K562 (cell line): ENCODE measurements around the gene FIBP. TPM values are rescaled to one million over a fixed set of nuclear protein-coding genes. Genes with fewer than 3 reads are reported as not detected.

Experiments used
- ATAC-seq: fragments of 200-7000 bp; cut with Tn5 transposase; 3 replicates; pipeline ENCODE4 v1.9.1; 2020; ENCODE audit warnings: moderate library complexity
- BruUV-seq: library from RNA; stranded (reverse); fragments of 400-500 nt; replicated peaks from 2 replicates; lab custom pipeline; 2021; lab: Mats Ljungman, UMichigan
- CTCF ChIA-PET: fragments of 300-600 bp; formaldehyde crosslinking; extraction: SDS; loops from one replicate; lab custom pipeline; 2021; ENCODE audit warnings: low intra/inter-chr PET ratio; lab: Yijun Ruan, JAX
- POLR2A ChIA-PET: fragments of 300-600, 350-650 bp; sonication (Branson Sonifier 250); formaldehyde crosslinking; extraction: SDS; loops from one replicate; lab custom pipeline; 2021; ENCODE audit warnings: antibody characterized with exemption, inconsistent platforms; lab: Yijun Ruan, JAX
- DNase-seq, 4 experiments: peaks; one replicate each; pipeline versions ENCODE4 v3.0.0 to v3.0.0-alpha.2; 2011 to 2018; ENCODE audit warnings: low spot score in 3 of 4, mixed read lengths in 3 of 4; ENCODE audit errors: extremely low read depth in 1 of 4
- FAIRE-seq: peaks from 2 replicates; lab custom pipeline; 2011; peaks lifted over from hg19 to GRCh38; lab: Jason Lieb, UNC
- H2AFZ ChIP-seq: 2 replicates; pipeline ENCODE4 v1.6.0; 2011; ENCODE audit warnings: low read depth, low read length, control low read depth, inconsistent platforms
- H3K27ac ChIP-seq: fragments of 200-600 bp; 3 replicates; pipeline ENCODE4 v1.8.0; 2011; ENCODE audit warnings: low read depth, mild to moderate bottlenecking, control low read depth, inconsistent platforms, low read length, moderate library complexity, mixed read lengths; ENCODE audit errors: extremely low read depth
- H3K27me3 ChIP-seq, 2 experiments: fragments of 300-600 bp in 1 of 2; 2 replicates in 1 of 2; 3 replicates in 1 of 2; pipeline versions ENCODE4 v1.6.0 to v1.8.0; 2011; ENCODE audit warnings: inconsistent platforms in 2 of 2, low read length in 2 of 2, mild to moderate bottlenecking in 1 of 2, mixed read lengths in 1 of 2, moderate library complexity in 1 of 2; ENCODE audit not compliant: control insufficient read depth in 2 of 2, insufficient read depth in 2 of 2
- H3K36me3 ChIP-seq: fragments of 300-600 bp; 3 replicates; pipeline ENCODE4 v1.8.0; 2011; ENCODE audit warnings: mild to moderate bottlenecking, low read length, inconsistent platforms; ENCODE audit not compliant: control insufficient read depth, insufficient read depth
- H3K4me1 ChIP-seq, 2 experiments: fragments of 200-600 bp in 1 of 2; replicated peaks in 1 of 2; 2 replicates in 1 of 2; 3 replicates in 1 of 2; pipeline versions ENCODE4 v1.5.1 to v1.8.0; 2011; ENCODE audit warnings: inconsistent platforms in 2 of 2, low read length in 2 of 2, mild to moderate bottlenecking in 1 of 2, mixed read lengths in 1 of 2, moderate library complexity in 1 of 2; ENCODE audit not compliant: control insufficient read depth in 2 of 2, insufficient read depth in 2 of 2
- H3K4me2 ChIP-seq: 2 replicates; pipeline ENCODE4 v1.6.1; 2011; ENCODE audit warnings: low read length, control low read depth, inconsistent platforms, mixed read lengths; ENCODE audit not compliant: insufficient read depth
- H3K4me3 ChIP-seq: fragments of 200-600 bp; sonication (generic), shearing (Covaris generic); 2 replicates; pipeline ENCODE4 v1.5.1; 2016; ENCODE audit warnings: control low read depth, inconsistent platforms
- H3K79me2 ChIP-seq: fragments of 200-600 bp; 3 replicates; pipeline ENCODE4 v1.8.0; 2011; ENCODE audit warnings: low read length, inconsistent platforms; ENCODE audit not compliant: control insufficient read depth, insufficient read depth
- H3K9ac ChIP-seq, 2 experiments: 2 replicates each; pipeline versions ENCODE4 v1.6.0 to v1.6.1; 2011; ENCODE audit warnings: low read depth in 2 of 2, low read length in 2 of 2, control low read depth in 1 of 2, inconsistent platforms in 1 of 2, mild to moderate bottlenecking in 1 of 2, mixed read lengths in 1 of 2; ENCODE audit not compliant: insufficient read depth in 1 of 2
- H3K9me1 ChIP-seq: one replicate; pipeline ENCODE4 v1.6.0; 2011; ENCODE audit warnings: inconsistent platforms, mild to moderate bottlenecking, low read length, moderate library complexity; ENCODE audit not compliant: control insufficient read depth, insufficient read depth
- H3K9me3 ChIP-seq: replicated peaks from 2 replicates; pipeline ENCODE4 v1.5.1; 2011; ENCODE audit warnings: low read depth, low read length, inconsistent platforms; ENCODE audit not compliant: control insufficient read depth, insufficient read depth
- H4K20me1 ChIP-seq: replicated peaks from 2 replicates; pipeline ENCODE4 v1.6.1; 2011; ENCODE audit warnings: low read length, inconsistent platforms, mixed read lengths; ENCODE audit not compliant: control insufficient read depth, insufficient read depth
- ATF7 ChIP-seq: fragments of 450-650 bp; IDR thresholded peaks from 2 replicates; pipeline ENCODE4 v1.7.1; 2014; ENCODE audit warnings: mild to moderate bottlenecking, moderate library complexity
- CHD1 ChIP-seq: fragments of 200-600 bp; sonication (generic); IDR thresholded peaks from one replicate; pipeline ENCODE4 v1.6.1; 2012; ENCODE audit warnings: mild to moderate bottlenecking, moderate library complexity, low read length, inconsistent platforms
- MYNN ChIP-seq, 2 experiments: sonication (generic); formaldehyde crosslinking in 1 of 2; IDR thresholded peaks; 2 replicates each; pipeline versions ENCODE4 v1.5.0 to v1.6.1; 2016 to 2020; ENCODE audit warnings: antibody characterized with exemption in 1 of 2, missing genetic modification reagents in 1 of 2
- NCOA4 ChIP-seq: fragments of 450-650 bp; IDR thresholded peaks from 2 replicates; pipeline ENCODE4 v1.6.1; 2018; ENCODE audit warnings: mild to moderate bottlenecking; ENCODE audit not compliant: partially characterized antibody
- SUPT5H ChIP-seq: fragments of 450-650 bp; IDR thresholded peaks from 2 replicates; pipeline ENCODE4 v1.6.1; 2016
- WGBS: fragments of 100-300 bp; shearing (Covaris generic); methylation state at CpG from one replicate; pipeline ENCODE4 v1.1.6; 2016; ENCODE audit warnings: low coverage, mixed read lengths; ENCODE audit not compliant: insufficient coverage; ENCODE audit errors: missing lambda C conversion rate; 5-methylcytosine and 5-hydroxymethylcytosine counted together
- in situ Hi-C: fragments of 300-500 bp; cut with MboI; formaldehyde crosslinking; loops from 4 replicates; pipeline ENCODE4 v1.15.0; 2018; ENCODE audit warnings: inconsistent platforms, mixed read lengths
- intact Hi-C: fragments of 100-400 bp; cut with micrococcal nuclease; formaldehyde crosslinking; loops from 2 replicates; pipeline ENCODE4 v1.14.2; 2022
- polyA plus RNA-seq, 8 experiments: library from polyadenylated mRNA; depleted of rRNA in 4 of 8; stranded (reverse) in 5 of 8; unstranded in 3 of 8; fragments of >200 nt; fragmentation: Nextera tagmentation in 2 of 8; fragmentation: Illumina TruSeq in 1 of 8; extraction: Ambion mirVana in 2 of 8; extraction: Trizol in 1 of 8; gene quantifications; 2 replicates each; pipeline versions ENCODE4 v1.2.1 to v1.2.3, GENCODE V29; 2011 to 2014; ENCODE audit warnings: inconsistent platforms in 1 of 8, missing spikeins in 1 of 8
- total RNA-seq, 7 experiments: library from RNA; depleted of rRNA in 6 of 7; stranded (reverse); fragments of >200 nt in 6 of 7; fragmentation: Illumina TruSeq in 2 of 7; extraction: Trizol in 2 of 7; gene quantifications; 2 replicates each; pipeline versions ENCODE4 v1.2.1 to v1.2.3, GENCODE V29; 2011 to 2021; ENCODE audit warnings: low replicate concordance in 1 of 7
- TF ChIP-seq, protein P1 (sequence below): fragments of 450-650 bp; formaldehyde crosslinking; IDR thresholded peaks from 2 replicates; pipeline ENCODE4 v1.4.0; 2020; ENCODE audit warnings: mild to moderate bottlenecking, mixed read lengths

FIBP gene
- total and polyA plus RNA-seq, 9 of the 15 experiments (the other 6 are each of a cell fraction or from before 2014, with no cell fraction given), result 41.2 to 79.2 (median 48.6) TPM

DNA sequence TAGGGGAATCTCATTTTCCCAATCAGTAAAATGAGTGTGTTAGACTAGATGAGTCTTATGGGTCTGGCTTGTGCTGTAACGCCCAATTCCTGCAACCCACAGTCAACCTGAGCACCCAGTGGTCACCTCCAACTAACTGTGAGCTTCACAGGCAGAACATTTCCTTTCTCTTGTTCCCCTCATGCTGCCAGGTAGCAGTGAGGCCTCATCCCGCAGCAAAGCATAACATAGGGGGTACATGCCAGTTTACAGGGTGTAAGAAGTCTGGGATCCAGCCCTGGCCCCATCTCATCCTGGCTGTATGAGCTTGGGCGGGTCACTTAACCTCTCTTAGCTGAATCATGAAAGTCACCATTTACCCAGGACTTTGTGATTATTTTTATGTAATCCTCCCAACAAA is 19.4 kb downstream of the FIBP start:
- ATAC-seq (peak; percentile 2), DNase-seq (no peak), FAIRE-seq (no peak)
- no peaks in the 10 kb centered on the region for H3K9me3 ChIP-seq
- H3K9me1 ChIP-seq, result no peaks in the 10 kb centered on the region
- H2AFZ ChIP-seq, result no peak overlapping the region
- peak overlapping the region in 1 of 2 experiments; percentile 9; a peak in 1 of 4 replicates for H3K9ac ChIP-seq
- no peak overlapping the region for H3K4me2 ChIP-seq
- BruUV-seq, result no TSS peak
- in situ Hi-C loops, result no loop called here
- H3K36me3 ChIP-seq, result peaks cover 43% of the 10 kb centered on the region; the same call in 2 of the 3 replicates
- TF ChIP-seq NCOA4 (no peak), CHD1 (no peak), SUPT5H (0 out of 2 replicates have a peak, but pooled peaks have one; percentile 2), ATF7 (no peak), MYNN (IDR thresholded peaks at IDR 0.05) (0 out of 2 replicates have a peak, but pooled peaks have one; percentile 14), MYNN (CRISPR knock-in tag; IDR thresholded peaks at IDR 0.05) (no peak)
- TF ChIP-seq, protein P1, sequence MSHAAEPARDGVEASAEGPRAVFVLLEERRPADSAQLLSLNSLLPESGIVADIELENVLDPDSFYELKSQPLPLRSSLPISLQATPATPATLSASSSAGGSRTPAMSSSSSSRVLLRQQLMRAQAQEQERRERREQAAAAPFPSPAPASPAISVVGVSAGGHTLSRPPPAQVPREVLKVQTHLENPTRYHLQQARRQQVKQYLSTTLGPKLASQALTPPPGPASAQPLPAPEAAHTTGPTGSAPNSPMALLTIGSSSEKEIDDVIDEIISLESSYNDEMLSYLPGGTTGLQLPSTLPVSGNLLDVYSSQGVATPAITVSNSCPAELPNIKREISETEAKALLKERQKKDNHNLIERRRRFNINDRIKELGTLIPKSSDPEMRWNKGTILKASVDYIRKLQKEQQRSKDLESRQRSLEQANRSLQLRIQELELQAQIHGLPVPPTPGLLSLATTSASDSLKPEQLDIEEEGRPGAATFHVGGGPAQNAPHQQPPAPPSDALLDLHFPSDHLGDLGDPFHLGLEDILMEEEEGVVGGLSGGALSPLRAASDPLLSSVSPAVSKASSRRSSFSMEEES, result no peak
- TF ChIP-seq, all 486 proteins: peak for 2
- H3K4me1 ChIP-seq, result peaks cover 23 to 75% of the 10 kb centered on the region in 2 experiments
- 82% methylated on average over 3 of the region's 3 CpGs for WGBS
- no peaks in the 10 kb centered on the region for H3K27me3 ChIP-seq
- H3K27ac ChIP-seq, result 0 out of 3 replicates have a peak overlapping the region, but pooled peaks have one; percentile 4
- no peaks in the 10 kb centered on the region for H4K20me1 ChIP-seq
- no peak overlapping the region for H3K4me3 ChIP-seq
- ChIA-PET POLR2A (interaction anchor here (0.6 to 8.2 kb wide), 14 partner anchors 9 to 412 kb away, joined by 3 to 151 read pairs (median 3); partner anchors contain the start of genes CCDC85B, CFL1, CTSW and FIBP), CTCF (no interaction called here)
- intact Hi-C loops, result no loop called here
- no peaks in the 10 kb centered on the region for H3K79me2 ChIP-seq
